ENCODE results near the gene LIPC. TPM values are rescaled to one million over a fixed set of nuclear protein-coding genes. Genes with fewer than 3 reads are reported as not detected.

The LIPC gene
- total RNA-seq, 1 experiment from 2014 or later: not detected

- H3K9me2 ChIP-seq (ENCODE audit: insufficient read depth): no peaks in the 10 kb centered on the region
- ChIA-PET CTCF (no interaction called here), RAD21 (ENCODE audit: low non-redundant PET in 1 of 2, low total read pairs in 2 of 2, uncharacterized antibody in 2 of 2, unreplicated experiment in 2 of 2) (no interaction called here), POLR2A (no interaction called here)
- no peak for TF ChIP-seq ELF1 (IDR thresholded peaks at IDR 0.05; ENCODE audit: borderline replicate concordance, low read depth)
- TF ChIP-seq ZNF274 (IDR thresholded peaks at IDR 0.05; ENCODE audit: low read depth, low read length): no peak
- no peak for TF ChIP-seq EZH2phosphoT487 (IDR thresholded peaks at IDR 0.05; ENCODE audit: borderline replicate concordance)
- no peak for TF ChIP-seq CTCF (IDR thresholded peaks at IDR 0.05 in 2 of 3, conservative IDR thresholded peaks at IDR 0.05 in 1 of 3; ENCODE audit: borderline replicate concordance in 1 of 3, insufficient read depth in 1 of 3, low read depth in 2 of 3, low read length in 2 of 3)
- TF ChIP-seq POLR2A (IDR thresholded peaks at IDR 0.05; ENCODE audit: borderline replicate concordance, extremely low read depth, insufficient read depth, insufficient read length): no peak
- TF ChIP-seq CEBPB (IDR thresholded peaks at IDR 0.05; ENCODE audit: low read depth): no peak
- TF ChIP-seq CBX3 (IDR thresholded peaks at IDR 0.05; ENCODE audit: low read depth): no peak
- no peak for TF ChIP-seq SRF (IDR thresholded peaks at IDR 0.05; ENCODE audit: low read depth)
- TF ChIP-seq JUND (IDR thresholded peaks at IDR 0.05): no peak
- TF ChIP-seq EGR1 (IDR thresholded peaks at IDR 0.05; ENCODE audit: low read depth): no peak
- TF ChIP-seq MAX (IDR thresholded peaks at IDR 0.05): no peak
- TF ChIP-seq RAD21 (IDR thresholded peaks at IDR 0.05; ENCODE audit: low read depth): no peak
- TF ChIP-seq ATF3 (IDR thresholded peaks at IDR 0.05): no peak
- no peak for TF ChIP-seq REST (IDR thresholded peaks at IDR 0.05; ENCODE audit: low read depth)
- TF ChIP-seq FOSL1 (IDR thresholded peaks at IDR 0.05; ENCODE audit: low read depth): no peak
- no peak for TF ChIP-seq SP1 (IDR thresholded peaks at IDR 0.05; ENCODE audit: low read depth)
- no peaks in the 10 kb centered on the region for H3K9me3 ChIP-seq (ENCODE audit: control insufficient read depth in 1 of 2, insufficient read depth in 1 of 2, low read depth in 1 of 2, low read length in 2 of 2)
- H3K36me3 ChIP-seq (ENCODE audit: control insufficient read depth in 1 of 2, insufficient read depth in 2 of 2, low read length in 2 of 2): no peaks in the 10 kb centered on the region
- no TSS peak for BruUV-seq (replicated peaks)
- H3K9ac ChIP-seq (ENCODE audit: low read length): no peak overlapping the region
- no peak overlapping the region for H2AFZ ChIP-seq (ENCODE audit: low read depth, low read length, poor library complexity, severe bottlenecking)
- no peaks in the 10 kb centered on the region for H3K79me2 ChIP-seq (ENCODE audit: insufficient read depth, low read length)
- H3K4me3 ChIP-seq (replicated peaks in 1 of 2; ENCODE audit: low read depth in 1 of 2, low read length in 2 of 2): no peak overlapping the region
- no peaks in the 10 kb centered on the region for H4K20me1 ChIP-seq (ENCODE audit: insufficient read depth)
- no peak overlapping the region for H3K4me2 ChIP-seq (ENCODE audit: low read length)
- no peak overlapping the region for H3K27ac ChIP-seq (ENCODE audit: low read depth, low read length)
- DNase-seq (ENCODE audit: low read depth, low spot score) (no peak), ATAC-seq (no peak)
- H3K27me3 ChIP-seq (ENCODE audit: insufficient read depth, low read length): no peaks in the 10 kb centered on the region
- intact Hi-C loops (cut with micrococcal nuclease): no loop called here
- H3K4me1 ChIP-seq (ENCODE audit: control insufficient read depth in 1 of 2, insufficient read depth in 2 of 2, low read length in 2 of 2): peaks cover 9 to 23% of the 10 kb centered on the region in 2 experiments; a peak in 3 of 4 replicates
Observed at GRCh38 chr15:58524247-58524646, 92.5 kb downstream of the LIPC start.
